Osteocyte (in vitro differentiated cells): ENCODE measurements around the gene PPP6R2. TPM values are rescaled to one million over a fixed set of nuclear protein-coding genes. Genes with fewer than 3 reads are reported as not detected.
"Not testable (repeated sequence)": the region's sequence is repeated elsewhere in the genome, so short reads cannot be mapped to it uniquely, and the experiment has no call there.

Experiments
- DNase-seq: peaks from one replicate; pipeline ENCODE4 v3.0.0; 2021; ENCODE audit warnings: mixed read lengths; ENCODE audit not compliant: unreplicated experiment; ENCODE audit errors: extremely low spot score
- H3K27ac Mint-ChIP-seq: one replicate; pipeline ENCODE4 v1.8.0; 2021; ENCODE audit warnings: mild to moderate bottlenecking, mixed read lengths; ENCODE audit not compliant: unreplicated experiment
- H3K27me3 Mint-ChIP-seq: one replicate; pipeline ENCODE4 v1.8.0; 2021; ENCODE audit warnings: mixed read lengths; ENCODE audit not compliant: unreplicated experiment
- H3K36me3 Mint-ChIP-seq: one replicate; pipeline ENCODE4 v1.8.0; 2021; ENCODE audit warnings: mixed read lengths; ENCODE audit not compliant: unreplicated experiment
- H3K4me1 Mint-ChIP-seq: one replicate; pipeline ENCODE4 v1.8.0; 2021; ENCODE audit warnings: mixed read lengths; ENCODE audit not compliant: unreplicated experiment
- H3K4me3 Mint-ChIP-seq: one replicate; pipeline ENCODE4 v1.8.0; 2021; ENCODE audit warnings: mild to moderate bottlenecking, moderate library complexity, mixed read lengths; ENCODE audit not compliant: unreplicated experiment
- H3K9me3 Mint-ChIP-seq: one replicate; pipeline ENCODE4 v1.8.0; 2021; ENCODE audit warnings: mixed read lengths; ENCODE audit not compliant: unreplicated experiment
- total RNA-seq: library from RNA; stranded (reverse); gene quantifications from 2 replicates; pipeline ENCODE4 v1.2.1, GENCODE V29; 2021
- TF ChIP-seq, protein P1 (sequence below): fragments of 200-600 bp; sonication (generic); IDR thresholded peaks from 2 replicates; pipeline ENCODE4 v1.5.0; 2021; ENCODE audit warnings: antibody characterized with exemption, mild to moderate bottlenecking, moderate library complexity

Gene PPP6R2
- total RNA-seq, 1 donor from 2014 or later, result 62.6 TPM

DNA sequence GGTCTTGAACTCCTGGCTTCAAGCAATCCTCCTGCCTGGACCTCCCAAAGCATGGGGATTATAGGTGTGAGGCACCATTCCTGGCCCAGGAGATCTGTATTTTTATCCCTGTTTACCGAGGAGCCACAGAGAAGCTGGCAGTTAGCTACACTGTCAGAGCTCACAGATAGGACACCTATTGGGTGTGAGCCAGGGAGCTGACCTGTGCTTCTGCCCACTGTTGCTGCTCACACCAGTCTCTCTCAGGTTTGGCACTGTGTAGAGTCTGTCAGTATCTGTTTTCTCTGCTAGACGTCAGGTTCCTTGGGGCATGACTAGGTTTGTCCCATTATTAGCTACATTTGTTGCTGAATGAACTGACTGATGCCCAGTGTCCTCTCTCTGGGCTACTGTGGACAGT is 17.5 kb downstream of the PPP6R2 start:
- Mint-ChIP-seq H3K27ac (no peak overlapping the region), H3K36me3 (peaks cover 12% of the 10 kb centered on the region), H3K9me3 (no peaks in the 10 kb centered on the region), H3K27me3 (no peaks in the 10 kb centered on the region), H3K4me1 (peaks cover 1% of the 10 kb centered on the region), H3K4me3 (no peak overlapping the region)
- TF ChIP-seq, protein P1, sequence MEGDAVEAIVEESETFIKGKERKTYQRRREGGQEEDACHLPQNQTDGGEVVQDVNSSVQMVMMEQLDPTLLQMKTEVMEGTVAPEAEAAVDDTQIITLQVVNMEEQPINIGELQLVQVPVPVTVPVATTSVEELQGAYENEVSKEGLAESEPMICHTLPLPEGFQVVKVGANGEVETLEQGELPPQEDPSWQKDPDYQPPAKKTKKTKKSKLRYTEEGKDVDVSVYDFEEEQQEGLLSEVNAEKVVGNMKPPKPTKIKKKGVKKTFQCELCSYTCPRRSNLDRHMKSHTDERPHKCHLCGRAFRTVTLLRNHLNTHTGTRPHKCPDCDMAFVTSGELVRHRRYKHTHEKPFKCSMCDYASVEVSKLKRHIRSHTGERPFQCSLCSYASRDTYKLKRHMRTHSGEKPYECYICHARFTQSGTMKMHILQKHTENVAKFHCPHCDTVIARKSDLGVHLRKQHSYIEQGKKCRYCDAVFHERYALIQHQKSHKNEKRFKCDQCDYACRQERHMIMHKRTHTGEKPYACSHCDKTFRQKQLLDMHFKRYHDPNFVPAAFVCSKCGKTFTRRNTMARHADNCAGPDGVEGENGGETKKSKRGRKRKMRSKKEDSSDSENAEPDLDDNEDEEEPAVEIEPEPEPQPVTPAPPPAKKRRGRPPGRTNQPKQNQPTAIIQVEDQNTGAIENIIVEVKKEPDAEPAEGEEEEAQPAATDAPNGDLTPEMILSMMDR, result no peak
- DNase-seq, result no peak

DNA sequence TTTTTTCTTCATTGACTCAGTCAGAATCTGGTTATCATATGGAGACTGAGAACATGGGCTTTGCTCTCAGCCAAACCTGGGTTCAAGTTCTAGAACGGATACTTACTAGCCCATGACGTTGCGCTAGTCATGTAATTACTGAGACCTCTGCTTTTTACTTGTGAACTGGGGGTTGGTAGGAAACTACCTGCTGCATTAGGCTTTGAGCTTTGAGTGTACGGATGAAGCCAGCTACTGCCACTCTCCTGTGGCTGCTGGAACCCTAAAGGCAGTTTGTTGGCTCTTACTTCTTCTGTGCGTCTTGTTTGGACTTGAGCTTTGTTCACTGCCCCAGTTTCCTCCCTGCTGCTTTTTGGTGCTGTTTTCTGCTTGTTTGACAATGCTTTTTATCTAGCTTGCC is 18.1 kb downstream of the PPP6R2 start:
- Mint-ChIP-seq H3K4me3 (no peak overlapping the region), H3K4me1 (peaks cover 5% of the 10 kb centered on the region), H3K9me3 (no peaks in the 10 kb centered on the region), H3K27me3 (no peaks in the 10 kb centered on the region), H3K27ac (no peak overlapping the region), H3K36me3 (peaks cover 12% of the 10 kb centered on the region)
- TF ChIP-seq, protein P1, result no peak
- no peak for DNase-seq

DNA sequence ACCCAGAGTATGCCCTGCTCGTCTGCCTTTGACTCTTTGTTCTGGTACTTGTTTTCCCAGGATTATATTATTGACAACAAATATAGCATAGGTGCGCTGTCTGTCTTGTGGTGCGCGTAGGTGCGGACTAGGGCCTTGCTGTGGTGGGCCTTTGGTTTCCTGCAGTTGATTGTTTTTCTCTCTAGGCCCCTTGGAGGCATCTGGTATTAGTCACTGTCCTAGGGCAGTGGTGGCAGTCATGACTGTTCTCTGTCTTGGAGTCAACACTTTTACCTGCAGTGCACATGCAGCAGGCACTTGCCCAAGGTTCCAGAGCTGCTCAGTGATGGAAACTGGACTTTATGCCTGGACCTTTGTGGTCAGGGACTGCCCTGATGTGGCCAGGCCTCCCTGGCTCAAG is 18.6 kb downstream of the PPP6R2 start:
- no peak overlapping the region for H3K27ac Mint-ChIP-seq
- H3K27me3 Mint-ChIP-seq, result no peaks in the 10 kb centered on the region
- H3K9me3 Mint-ChIP-seq, result no peaks in the 10 kb centered on the region
- peaks cover 9% of the 10 kb centered on the region for H3K4me1 Mint-ChIP-seq
- TF ChIP-seq, protein P1, result no peak
- H3K36me3 Mint-ChIP-seq, result peaks cover 12% of the 10 kb centered on the region
- no peak for DNase-seq
- no peak overlapping the region for H3K4me3 Mint-ChIP-seq

DNA sequence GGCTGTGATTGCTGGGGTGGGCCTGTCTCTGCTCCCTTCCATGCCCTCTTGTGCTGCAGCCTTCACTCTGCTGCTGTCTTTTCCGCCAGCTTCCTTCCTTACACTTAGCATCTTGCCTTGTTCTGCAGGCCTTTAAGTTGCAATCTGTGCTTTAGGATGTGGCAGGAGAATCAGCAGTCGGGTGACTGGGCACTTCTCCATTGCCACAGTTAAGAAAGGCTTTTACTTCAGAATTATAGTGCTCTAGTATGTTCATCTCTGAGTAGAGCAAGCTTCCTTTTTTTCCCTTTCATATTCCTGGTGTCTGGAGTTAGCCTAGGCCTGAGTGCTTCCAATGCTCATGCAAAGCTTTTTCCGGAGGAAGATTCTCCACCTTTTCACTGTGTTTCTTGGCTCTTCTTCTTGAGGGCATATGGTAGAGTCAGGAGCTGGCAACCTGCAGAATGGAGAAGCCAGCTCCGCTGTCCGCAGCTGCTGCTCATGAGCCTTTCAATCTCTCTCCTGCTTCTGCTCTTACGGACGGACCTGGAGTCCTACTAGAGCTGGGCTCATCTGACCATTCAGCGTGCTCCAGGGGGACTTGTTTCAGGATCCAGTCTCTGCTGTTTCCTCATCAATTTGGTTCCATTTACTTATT is 20.2 kb downstream of the PPP6R2 start:
- no peak overlapping the region for H3K27ac Mint-ChIP-seq
- no peak for DNase-seq
- TF ChIP-seq, protein P1, result no peak
- peaks cover 10% of the 10 kb centered on the region for H3K4me1 Mint-ChIP-seq
- no peaks in the 10 kb centered on the region for H3K9me3 Mint-ChIP-seq
- no peak overlapping the region for H3K4me3 Mint-ChIP-seq
- H3K36me3 Mint-ChIP-seq, result peaks cover 9% of the 10 kb centered on the region
- no peaks in the 10 kb centered on the region for H3K27me3 Mint-ChIP-seq

DNA sequence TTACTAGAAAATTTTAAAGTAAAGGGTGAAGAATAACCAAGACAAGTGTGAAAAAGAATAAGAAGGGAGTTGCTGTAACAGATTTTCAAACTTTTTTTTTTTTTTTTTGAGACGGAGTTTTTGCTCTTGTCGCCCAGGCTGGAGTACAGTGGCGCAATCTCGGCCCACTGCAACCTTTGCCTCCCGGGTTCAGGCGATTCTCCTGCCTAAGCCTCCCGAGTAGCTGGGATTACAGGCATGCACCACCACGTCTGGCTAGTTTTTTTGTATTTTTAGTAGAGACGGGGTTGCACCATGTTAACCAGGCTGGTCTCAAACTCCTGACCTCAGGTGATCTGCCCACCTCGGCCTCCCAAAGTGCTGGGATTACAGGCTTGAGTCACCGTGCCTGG is 20.7 kb downstream of the PPP6R2 start:
- DNase-seq, H3K4me3 Mint-ChIP-seq, H3K27ac Mint-ChIP-seq, H3K36me3 Mint-ChIP-seq, H3K27me3 Mint-ChIP-seq, H3K9me3 Mint-ChIP-seq: not testable (repeated sequence)
- H3K4me1 Mint-ChIP-seq, result peaks cover 10% of the 10 kb centered on the region
